ENCODE results near the gene PASK. TPM values are rescaled to one million over a fixed set of nuclear protein-coding genes. Genes with fewer than 3 reads are reported as not detected.

The PASK gene
- total and polyA plus RNA-seq, 2 of the 4 experiments (the other 2 are of a cell fraction), result 4.1 TPM

DNA sequence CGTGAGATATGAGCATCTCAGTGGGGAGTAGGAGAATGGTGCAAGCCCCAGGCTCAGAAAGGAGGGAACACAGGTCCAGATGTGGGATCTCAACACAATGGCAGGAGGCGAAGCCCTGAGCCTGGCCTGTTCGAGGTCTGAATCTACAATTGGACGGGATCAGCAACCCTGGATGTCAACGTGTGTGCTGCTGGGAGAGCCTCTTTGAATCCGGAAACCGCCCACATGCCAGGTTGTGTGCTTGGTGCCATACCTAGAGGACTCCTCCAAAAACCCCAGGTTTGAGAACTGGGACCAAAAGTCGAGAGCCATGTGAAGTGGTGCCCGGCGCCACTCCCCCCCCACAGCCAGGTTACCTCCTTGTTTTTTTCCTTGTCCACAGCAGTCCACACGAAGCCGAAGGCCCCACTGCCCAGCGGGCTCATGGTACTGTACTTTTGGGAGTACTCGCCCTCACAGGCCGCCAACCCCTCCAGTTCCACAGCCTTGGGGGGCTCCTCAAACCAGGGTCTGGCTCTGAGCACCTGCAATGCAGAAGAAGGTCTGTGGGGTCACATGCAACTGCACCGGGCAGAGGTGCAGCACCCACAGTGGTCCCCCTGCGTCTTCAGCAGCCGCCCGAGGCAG is 26.8 kb downstream of the PASK start:
- H3K18ac ChIP-seq (ENCODE audit: low read depth, low read length), result no peak overlapping the region
- no peak overlapping the region for H3K4me3 ChIP-seq (ENCODE audit: insufficient read depth, low read depth, low read length)
- ChIA-PET CTCF (no interaction called here), POLR2A (ENCODE audit: unreplicated experiment) (no interaction called here)
- no peak overlapping the region for H4K5ac ChIP-seq (ENCODE audit: low read depth, low read length)
- H2AFZ ChIP-seq (replicated peaks; ENCODE audit: low read length, poor library complexity), result no peak overlapping the region
- no peak overlapping the region for H4K8ac ChIP-seq (ENCODE audit: low read depth in 2 of 2, low read length in 2 of 2)
- ATAC-seq (ENCODE audit: low read depth), result no peak
- H2BK5ac ChIP-seq (ENCODE audit: low read depth, low read length, poor library complexity, severe bottlenecking), result no peak overlapping the region
- H3K56ac ChIP-seq (ENCODE audit: extremely low read depth, insufficient read depth, low read length), result no peak overlapping the region
- H4K20me1 ChIP-seq (ENCODE audit: insufficient read depth, low read length), result no peaks in the 10 kb centered on the region
- dilution Hi-C loops (cut with HindIII; ENCODE audit: low sequenced_read_pairs, unreplicated experiment), result no loop called here
- no peak overlapping the region for H3K23ac ChIP-seq (ENCODE audit: low read depth, low read length)
- H2BK15ac ChIP-seq (ENCODE audit: low read depth, low read length), result no peak overlapping the region
- H2BK20ac ChIP-seq (ENCODE audit: low read depth, low read length), result no peak overlapping the region
- H3K9me1 ChIP-seq (ENCODE audit: insufficient read depth, low read length), result peaks cover 3% of the 10 kb centered on the region; the same call in 1 of the 2 replicates
- no peak overlapping the region for H3K9ac ChIP-seq (ENCODE audit: low read depth, low read length)
- no peak for DNase-seq
- H2AK5ac ChIP-seq (ENCODE audit: low read depth, low read length), result no peak overlapping the region
- BruUV-seq (replicated peaks), result no TSS peak
- TF ChIP-seq RFX5 (IDR thresholded peaks at IDR 0.05; ENCODE audit: low read depth, low read length), result no peak
- TF ChIP-seq POLR2A (IDR thresholded peaks at IDR 0.05; ENCODE audit: low read depth, low read length), result no peak
- TF ChIP-seq MAZ (IDR thresholded peaks at IDR 0.05; ENCODE audit: borderline replicate concordance, low read depth, low read length), result no peak
- TF ChIP-seq, protein P1, sequence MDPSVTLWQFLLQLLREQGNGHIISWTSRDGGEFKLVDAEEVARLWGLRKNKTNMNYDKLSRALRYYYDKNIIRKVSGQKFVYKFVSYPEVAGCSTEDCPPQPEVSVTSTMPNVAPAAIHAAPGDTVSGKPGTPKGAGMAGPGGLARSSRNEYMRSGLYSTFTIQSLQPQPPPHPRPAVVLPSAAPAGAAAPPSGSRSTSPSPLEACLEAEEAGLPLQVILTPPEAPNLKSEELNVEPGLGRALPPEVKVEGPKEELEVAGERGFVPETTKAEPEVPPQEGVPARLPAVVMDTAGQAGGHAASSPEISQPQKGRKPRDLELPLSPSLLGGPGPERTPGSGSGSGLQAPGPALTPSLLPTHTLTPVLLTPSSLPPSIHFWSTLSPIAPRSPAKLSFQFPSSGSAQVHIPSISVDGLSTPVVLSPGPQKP (IDR thresholded peaks at IDR 0.05; ENCODE audit: borderline replicate concordance, low read depth, low read length), result no peak
- TF ChIP-seq CHD1 (IDR thresholded peaks at IDR 0.05; ENCODE audit: low read depth, low read length), result no peak
- no peak for TF ChIP-seq BHLHE40 (IDR thresholded peaks at IDR 0.05; ENCODE audit: low read depth, low read length)
- TF ChIP-seq RCOR1 (IDR thresholded peaks at IDR 0.05; ENCODE audit: insufficient replicate concordance, low read length), result no peak
- TF ChIP-seq FOS (IDR thresholded peaks at IDR 0.05; ENCODE audit: low read depth, low read length), result no peak
- no peak for TF ChIP-seq CEBPB (IDR thresholded peaks at IDR 0.05; ENCODE audit: low read depth, low read length)
- TF ChIP-seq RAD21 (IDR thresholded peaks at IDR 0.05; ENCODE audit: low read length), result no peak
- no peak for TF ChIP-seq MXI1 (IDR thresholded peaks at IDR 0.05; ENCODE audit: borderline replicate concordance, low read depth, low read length)
- TF ChIP-seq, protein P2, sequence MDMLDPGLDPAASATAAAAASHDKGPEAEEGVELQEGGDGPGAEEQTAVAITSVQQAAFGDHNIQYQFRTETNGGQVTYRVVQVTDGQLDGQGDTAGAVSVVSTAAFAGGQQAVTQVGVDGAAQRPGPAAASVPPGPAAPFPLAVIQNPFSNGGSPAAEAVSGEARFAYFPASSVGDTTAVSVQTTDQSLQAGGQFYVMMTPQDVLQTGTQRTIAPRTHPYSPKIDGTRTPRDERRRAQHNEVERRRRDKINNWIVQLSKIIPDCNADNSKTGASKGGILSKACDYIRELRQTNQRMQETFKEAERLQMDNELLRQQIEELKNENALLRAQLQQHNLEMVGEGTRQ (IDR thresholded peaks at IDR 0.05; ENCODE audit: low read depth, low read length), result no peak
- TF ChIP-seq MAFK (IDR thresholded peaks at IDR 0.05; ENCODE audit: low read depth, low read length), result no peak
- TF ChIP-seq, protein P3, sequence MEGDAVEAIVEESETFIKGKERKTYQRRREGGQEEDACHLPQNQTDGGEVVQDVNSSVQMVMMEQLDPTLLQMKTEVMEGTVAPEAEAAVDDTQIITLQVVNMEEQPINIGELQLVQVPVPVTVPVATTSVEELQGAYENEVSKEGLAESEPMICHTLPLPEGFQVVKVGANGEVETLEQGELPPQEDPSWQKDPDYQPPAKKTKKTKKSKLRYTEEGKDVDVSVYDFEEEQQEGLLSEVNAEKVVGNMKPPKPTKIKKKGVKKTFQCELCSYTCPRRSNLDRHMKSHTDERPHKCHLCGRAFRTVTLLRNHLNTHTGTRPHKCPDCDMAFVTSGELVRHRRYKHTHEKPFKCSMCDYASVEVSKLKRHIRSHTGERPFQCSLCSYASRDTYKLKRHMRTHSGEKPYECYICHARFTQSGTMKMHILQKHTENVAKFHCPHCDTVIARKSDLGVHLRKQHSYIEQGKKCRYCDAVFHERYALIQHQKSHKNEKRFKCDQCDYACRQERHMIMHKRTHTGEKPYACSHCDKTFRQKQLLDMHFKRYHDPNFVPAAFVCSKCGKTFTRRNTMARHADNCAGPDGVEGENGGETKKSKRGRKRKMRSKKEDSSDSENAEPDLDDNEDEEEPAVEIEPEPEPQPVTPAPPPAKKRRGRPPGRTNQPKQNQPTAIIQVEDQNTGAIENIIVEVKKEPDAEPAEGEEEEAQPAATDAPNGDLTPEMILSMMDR (conservative IDR thresholded peaks at IDR 0.05; ENCODE audit: low read depth, low read length), result no peak
- no peak for TF ChIP-seq SMC3 (IDR thresholded peaks at IDR 0.05; ENCODE audit: low read depth, low read length)
- no peak for TF ChIP-seq NFE2L2 (IDR thresholded peaks at IDR 0.05; ENCODE audit: low read depth, low read length)
- H3K27me3 ChIP-seq (ENCODE audit: control insufficient read depth, insufficient read depth, low read length), result no peaks in the 10 kb centered on the region
- 86% methylated on average over 10 of the region's 19 CpGs; no CpG with 5 or more reads in 1 of the 2 experiments for WGBS, 2 experiments (ENCODE audit: extremely low coverage in 2 of 2, insufficient read length in 1 of 2)
- H3K4me1 ChIP-seq (ENCODE audit: control insufficient read depth, insufficient read depth, low read length), result no peaks in the 10 kb centered on the region
- H3K79me1 ChIP-seq (ENCODE audit: low read depth in 1 of 2, low read length in 2 of 2), result no peaks in the 10 kb centered on the region
- H3K9me3 ChIP-seq (ENCODE audit: control insufficient read depth, insufficient read depth, low read length), result peaks cover 2% of the 10 kb centered on the region; the same call in 1 of the 2 replicates
- H3K4me2 ChIP-seq (ENCODE audit: low read depth, low read length), result no peak overlapping the region
- H2BK120ac ChIP-seq (ENCODE audit: low read depth, low read length), result no peak overlapping the region
- H3K14ac ChIP-seq (replicated peaks; ENCODE audit: low read depth, low read length), result no peak overlapping the region
- no peak overlapping the region for H3K27ac ChIP-seq (ENCODE audit: insufficient read depth, low read length)
- H3K36me3 ChIP-seq (ENCODE audit: control insufficient read depth, insufficient read depth, low read length), result peaks cover 11% of the 10 kb centered on the region
- no peak overlapping the region for H2AK9ac ChIP-seq (replicated peaks; ENCODE audit: low read depth, low read length, poor library complexity)
- H4K91ac ChIP-seq (ENCODE audit: insufficient read depth, low read depth, low read length), result no peak overlapping the region
- intact Hi-C loops (cut with micrococcal nuclease), result no loop called here
- in situ Hi-C loops (cut with MboI; ENCODE audit: low sequenced_read_pairs), result no loop called here
- H3K4ac ChIP-seq (ENCODE audit: low read depth, low read length), result no peak overlapping the region

Measured in IMR-90 (cell line).